Colonic mucosa (tissue), 4 donors: ENCODE results near the gene PRDM15. TPM values are rescaled to one million over a fixed set of nuclear protein-coding genes. Genes with fewer than 3 reads are reported as not detected.

Experiments used
- DNase-seq: peaks from one replicate; pipeline ENCODE4 v3.0.0-alpha.2; 2020
- H3K27ac ChIP-seq: fragments of 200-600 bp; one replicate; pipeline ENCODE4 v1.8.0; 2021
- H3K27me3 ChIP-seq: fragments of 200-600 bp; one replicate; pipeline ENCODE4 v1.8.0; 2021
- H3K36me3 ChIP-seq: fragments of 200-600 bp; one replicate; pipeline ENCODE4 v1.8.0; 2021
- H3K4me1 ChIP-seq: fragments of 200-600 bp; one replicate; pipeline ENCODE4 v1.8.0; 2021; ENCODE audit warnings: mild to moderate bottlenecking
- H3K4me3 ChIP-seq: fragments of 200-600 bp; one replicate; pipeline ENCODE4 v1.8.0; 2021
- H3K9ac ChIP-seq, 2 donors: one replicate each; pipeline ENCODE4 v1.7.0; 2013; ENCODE audit warnings: control low read depth in 2 of 2, low read depth in 2 of 2, low read length in 2 of 2
- H3K9me3 ChIP-seq: fragments of 200-600 bp; one replicate; pipeline ENCODE4 v1.8.0; 2021
- intact Hi-C: fragments of 100-400 bp; cut with DNase I; formaldehyde crosslinking; loops from one replicate; pipeline ENCODE4 v1.14.1; 2022
- total RNA-seq, 2 donors: library from RNA; stranded (reverse); fragmentation: NEBNext Ultra II Directional in 1 of 2; extraction: Animal tissue kit (Norgen Biotek cat#: 25700) in 1 of 2; gene quantifications; one replicate each; pipeline ENCODE4 v1.2.1, GENCODE V29; 2021
- TF ChIP-seq, protein P1 (sequence below): fragments of 200-600 bp; IDR thresholded peaks from one replicate; pipeline ENCODE4 v1.8.0; 2022; ENCODE audit warnings: antibody characterized with exemption, mild to moderate bottlenecking
- donor health status: healthy.
- donor health status: DM: no; HTN: no; CAD: no.
- donor health status: DM: no; HTN: no; CAD: no.

PRDM15 gene
- total RNA-seq, 2 donors from 2014 or later = 3.2 to 6.3 TPM

GRCh38 chr21:41830145-41830707 lies 48.9 kb downstream of the PRDM15 start:
- no peaks in the 10 kb centered on the region for H3K4me1 ChIP-seq
- TF ChIP-seq, protein P1, sequence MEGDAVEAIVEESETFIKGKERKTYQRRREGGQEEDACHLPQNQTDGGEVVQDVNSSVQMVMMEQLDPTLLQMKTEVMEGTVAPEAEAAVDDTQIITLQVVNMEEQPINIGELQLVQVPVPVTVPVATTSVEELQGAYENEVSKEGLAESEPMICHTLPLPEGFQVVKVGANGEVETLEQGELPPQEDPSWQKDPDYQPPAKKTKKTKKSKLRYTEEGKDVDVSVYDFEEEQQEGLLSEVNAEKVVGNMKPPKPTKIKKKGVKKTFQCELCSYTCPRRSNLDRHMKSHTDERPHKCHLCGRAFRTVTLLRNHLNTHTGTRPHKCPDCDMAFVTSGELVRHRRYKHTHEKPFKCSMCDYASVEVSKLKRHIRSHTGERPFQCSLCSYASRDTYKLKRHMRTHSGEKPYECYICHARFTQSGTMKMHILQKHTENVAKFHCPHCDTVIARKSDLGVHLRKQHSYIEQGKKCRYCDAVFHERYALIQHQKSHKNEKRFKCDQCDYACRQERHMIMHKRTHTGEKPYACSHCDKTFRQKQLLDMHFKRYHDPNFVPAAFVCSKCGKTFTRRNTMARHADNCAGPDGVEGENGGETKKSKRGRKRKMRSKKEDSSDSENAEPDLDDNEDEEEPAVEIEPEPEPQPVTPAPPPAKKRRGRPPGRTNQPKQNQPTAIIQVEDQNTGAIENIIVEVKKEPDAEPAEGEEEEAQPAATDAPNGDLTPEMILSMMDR = no peak
- H3K9me3 ChIP-seq = no peaks in the 10 kb centered on the region
- no peak for DNase-seq
- intact Hi-C loops = no loop called here
- H3K27me3 ChIP-seq = no peaks in the 10 kb centered on the region
- no peak overlapping the region for H3K27ac ChIP-seq
- H3K36me3 ChIP-seq = no peaks in the 10 kb centered on the region
- no peak overlapping the region for H3K4me3 ChIP-seq
- no peak overlapping the region for H3K9ac ChIP-seq

- Histone ChIP-seq H3K27me3 (no peaks in the 10 kb centered on the region), H3K36me3 (no peaks in the 10 kb centered on the region), H3K9ac (no peak overlapping the region), H3K9me3 (no peaks in the 10 kb centered on the region), H3K4me3 (no peak overlapping the region), H3K4me1 (no peaks in the 10 kb centered on the region), H3K27ac (no peak overlapping the region)
- no peak for DNase-seq
- TF ChIP-seq, protein P1 = no peak
- intact Hi-C loops = no loop called here
Observed at GRCh38 chr21:41828884-41829360, 50.2 kb downstream of the PRDM15 start.

- Histone ChIP-seq H3K9ac (no peak overlapping the region), H3K27ac (no peak overlapping the region), H3K4me3 (no peak overlapping the region), H3K9me3 (no peaks in the 10 kb centered on the region), H3K4me1 (no peaks in the 10 kb centered on the region), H3K36me3 (no peaks in the 10 kb centered on the region), H3K27me3 (no peaks in the 10 kb centered on the region)
- DNase-seq = no peak
- TF ChIP-seq, protein P1 = no peak
- intact Hi-C loops = no loop called here
Observed at GRCh38 chr21:41827951-41828883, 50.9 kb downstream of the PRDM15 start.

DNA sequence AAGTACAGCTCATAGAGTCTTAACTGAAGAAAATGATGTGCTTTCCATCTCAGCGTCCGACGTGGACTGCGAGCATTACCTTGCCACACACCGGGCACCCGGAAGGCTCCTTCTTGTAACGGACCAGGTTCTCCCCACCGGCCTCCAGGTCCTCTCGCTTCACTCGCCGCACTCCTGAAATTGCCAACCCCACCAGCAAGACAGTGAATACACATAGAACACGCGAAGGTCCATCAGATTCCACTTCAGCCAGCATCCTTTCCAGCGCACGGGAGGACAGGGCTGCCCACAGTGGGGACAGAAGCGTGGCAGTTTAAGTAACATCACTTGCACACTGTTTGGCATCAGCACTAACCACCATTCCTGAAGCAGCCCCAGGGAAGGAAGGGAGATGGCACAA lies 53.3 kb downstream of the PRDM15 start:
- intact Hi-C loops = no loop called here
- TF ChIP-seq, protein P1 = no peak
- no peak overlapping the region for H3K4me3 ChIP-seq
- no peaks in the 10 kb centered on the region for H3K36me3 ChIP-seq
- H3K4me1 ChIP-seq = no peaks in the 10 kb centered on the region
- H3K9ac ChIP-seq = no peak overlapping the region
- H3K9me3 ChIP-seq = no peaks in the 10 kb centered on the region
- no peak for DNase-seq
- no peak overlapping the region for H3K27ac ChIP-seq
- H3K27me3 ChIP-seq = no peaks in the 10 kb centered on the region

DNA sequence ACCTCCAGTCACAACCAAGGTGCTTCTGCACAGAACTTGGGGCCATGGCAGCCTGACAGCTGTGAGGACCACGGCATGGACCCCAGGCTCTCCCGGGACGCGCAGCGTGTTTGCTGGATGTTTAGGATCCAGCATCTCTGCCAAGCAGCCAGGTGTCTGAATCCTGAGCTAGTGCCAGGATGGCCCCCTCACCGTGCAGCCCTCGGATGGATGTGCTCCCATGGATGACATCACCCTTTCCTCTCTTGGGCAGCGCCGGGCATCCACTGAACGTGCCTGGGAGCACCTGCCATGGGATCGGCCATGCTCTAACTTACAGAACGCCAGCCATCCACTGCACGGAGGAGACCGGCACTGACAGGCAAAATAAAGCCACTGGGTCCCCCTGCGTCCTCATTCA lies 53.9 kb downstream of the PRDM15 start:
- no peak for DNase-seq
- Histone ChIP-seq H3K27ac (no peak overlapping the region), H3K36me3 (no peaks in the 10 kb centered on the region), H3K9ac (no peak overlapping the region), H3K4me1 (no peaks in the 10 kb centered on the region), H3K27me3 (no peaks in the 10 kb centered on the region), H3K4me3 (no peak overlapping the region), H3K9me3 (no peaks in the 10 kb centered on the region)
- intact Hi-C loops = no loop called here
- TF ChIP-seq, protein P1 = no peak
